ENCODE data around the gene GRID1.

- no peak for TF ChIP-seq POLR2A (IDR thresholded peaks at IDR 0.05; ENCODE audit: low read length)
- TF ChIP-seq GATA1 (IDR thresholded peaks at IDR 0.05; ENCODE audit: low read depth, low read length) = no peak
Measured at GRCh38 chr10:85888559-85888958, 478.0 kb downstream of the GRID1 start.

Data from erythroblast (primary cell).